Stimulated activated CD4-positive, alpha-beta T cell treated with anti-CD3 and anti-CD28 coated beads, Interleukin-12 subunit alpha, Interleukin-12 subunit beta, amount 100 ng/mL, for 48 hours (primary cell): ENCODE results near the gene PRKG2.

Experiments used
- DNase-seq, 3 donors: peaks; one replicate each; pipeline ENCODE4 v3.0.0-alpha.2; 2020; ENCODE audit warnings: low read depth in 2 of 3, low spot score in 1 of 3

PRKG2 gene

DNA sequence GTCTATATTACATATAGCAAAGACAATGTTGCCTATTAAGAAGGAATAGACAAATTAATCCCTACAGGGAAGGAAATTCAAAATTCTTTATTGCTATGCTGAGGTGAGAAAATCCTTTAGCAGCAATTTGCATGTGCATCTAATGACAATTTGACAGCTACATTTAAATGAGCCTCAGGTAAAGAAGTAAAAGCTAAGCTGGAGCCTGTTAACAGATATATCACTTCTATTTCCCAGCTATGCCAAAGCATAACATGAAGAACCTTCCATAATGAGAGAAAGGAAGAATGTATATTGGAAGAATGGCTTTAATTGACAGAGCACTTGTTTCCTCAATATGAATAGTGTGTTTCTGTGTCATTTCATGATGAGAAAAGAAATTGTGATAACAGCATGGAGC is 112.9 kb downstream of the PRKG2 start:
- no peak for DNase-seq

DNA sequence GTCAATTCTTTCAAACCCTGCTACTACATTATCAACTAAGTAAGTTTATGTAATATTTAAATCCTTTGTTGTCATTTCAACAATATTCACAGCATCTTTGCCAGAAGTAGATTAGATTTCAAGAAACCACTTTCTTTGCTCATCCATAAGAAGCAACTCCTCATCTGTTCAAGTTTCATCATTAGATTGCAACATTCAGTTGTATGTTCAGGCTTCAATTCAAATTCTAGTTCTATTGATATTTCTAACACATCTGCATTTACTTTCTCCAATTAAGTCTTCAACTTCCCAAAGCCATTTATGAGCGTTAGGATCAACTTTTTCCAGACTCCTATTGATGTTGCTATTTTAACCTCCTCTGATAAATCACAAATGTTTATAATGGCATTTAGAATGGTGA is 118.5 kb downstream of the PRKG2 start:
- DNase-seq, result no peak

DNA sequence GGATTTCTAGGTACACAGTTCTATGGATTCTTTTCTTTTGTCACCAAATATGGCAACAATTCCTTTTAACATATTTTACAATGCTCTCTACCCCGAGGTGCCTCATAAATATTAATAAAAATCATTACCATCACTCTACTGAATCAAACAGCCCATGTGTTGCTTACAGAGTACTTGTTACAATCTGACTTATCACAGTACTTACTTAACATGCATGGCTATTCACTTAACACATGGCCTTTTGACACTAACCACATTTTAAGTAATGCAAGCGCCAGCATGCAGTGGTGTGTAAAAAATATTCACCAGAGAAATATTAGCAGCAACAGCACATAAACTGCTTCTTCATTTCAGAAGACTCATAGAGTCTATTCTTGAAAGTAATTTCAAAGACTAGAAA is 119.6 kb downstream of the PRKG2 start:
- no peak for DNase-seq

DNA sequence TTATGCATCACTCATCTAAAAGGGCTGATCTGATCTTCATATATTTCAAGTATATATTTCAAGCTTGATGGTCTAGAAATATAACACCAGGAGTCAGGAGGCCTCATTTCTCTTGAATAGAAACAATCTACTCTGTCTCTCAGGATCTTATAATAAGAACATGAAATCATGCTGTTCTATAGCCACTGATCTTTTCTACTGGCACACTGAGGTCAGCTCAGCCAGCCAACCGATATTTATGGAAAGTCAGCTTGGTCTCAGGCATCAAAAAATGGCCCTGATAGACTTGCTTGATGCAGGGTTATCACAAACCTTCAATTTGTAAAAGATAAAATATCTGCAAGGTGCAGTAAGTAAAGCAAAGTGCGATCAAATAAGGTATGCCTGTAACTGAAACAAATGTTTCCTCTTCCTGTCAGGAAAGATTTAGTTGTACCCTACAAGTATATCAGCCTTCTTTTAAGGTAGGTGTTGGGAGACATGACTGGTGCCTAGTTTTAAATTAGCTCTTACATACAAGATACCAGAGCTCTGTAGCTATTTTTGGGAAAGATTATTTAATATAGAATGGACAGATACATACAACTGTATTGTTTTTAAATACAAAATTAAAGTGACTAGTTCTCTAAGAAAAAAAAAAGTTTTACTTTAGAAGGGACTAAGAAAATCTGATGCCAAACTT is 121.2 kb downstream of the PRKG2 start:
- no peak for DNase-seq

DNA sequence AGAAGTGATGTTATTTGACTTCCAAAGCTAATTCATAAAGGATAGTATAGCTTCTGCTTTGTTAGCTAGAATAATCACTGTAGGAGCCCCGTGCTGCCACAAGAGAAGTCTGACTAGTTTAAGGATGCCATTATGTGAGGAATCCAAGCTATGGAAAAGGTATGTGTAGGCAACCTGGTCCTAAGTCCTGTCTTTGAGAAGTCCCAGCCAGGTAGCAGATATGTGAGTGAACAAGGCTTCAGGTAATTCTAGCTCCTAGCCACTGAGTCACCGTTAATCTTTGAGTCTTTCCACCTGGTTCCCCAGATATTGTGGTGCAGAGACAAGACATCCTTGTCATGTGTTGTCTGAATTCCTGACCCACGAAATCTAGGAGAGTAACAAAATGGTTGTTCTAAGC is 129.0 kb downstream of the PRKG2 start:
- DNase-seq, result no peak

DNA sequence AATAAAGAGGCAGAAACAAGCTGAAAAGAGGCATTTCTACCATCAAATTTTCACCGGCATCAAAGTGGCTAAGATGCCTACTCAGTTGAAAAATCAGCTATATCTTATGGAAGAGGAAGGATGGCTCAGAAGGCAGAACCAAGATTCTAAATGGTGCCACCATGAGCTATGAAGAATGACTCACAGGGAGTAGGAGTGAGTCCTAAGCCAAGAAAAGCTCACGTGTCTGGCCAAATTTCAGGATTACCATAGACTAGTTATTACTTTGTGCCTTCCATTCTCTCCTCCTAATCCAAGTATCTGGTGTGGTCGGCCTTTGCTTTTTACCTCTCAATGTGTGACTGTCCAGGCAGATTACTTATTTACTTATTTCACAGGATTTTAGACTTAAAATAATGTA is 129.7 kb downstream of the PRKG2 start:
- no peak for DNase-seq

DNA sequence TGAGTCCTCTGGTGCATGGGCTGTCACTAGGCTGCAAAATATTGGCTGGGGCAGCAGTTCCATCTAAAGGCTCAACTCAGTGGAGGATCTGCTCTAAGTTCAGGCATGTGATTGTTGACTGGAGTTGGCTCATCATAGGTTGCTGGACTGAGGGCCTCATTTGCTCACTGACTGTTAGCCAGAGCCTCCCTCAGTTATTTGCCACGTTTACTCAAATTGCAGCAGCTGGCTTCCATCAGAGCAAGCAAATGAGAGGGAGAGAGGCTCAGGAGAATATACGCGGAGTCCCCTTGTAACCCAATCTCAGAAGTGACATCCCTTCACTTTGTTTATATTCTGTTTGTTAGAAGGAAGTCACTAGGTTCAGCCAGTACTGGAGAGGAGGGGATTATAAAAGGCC is 130.4 kb downstream of the PRKG2 start:
- DNase-seq, result no peak

DNA sequence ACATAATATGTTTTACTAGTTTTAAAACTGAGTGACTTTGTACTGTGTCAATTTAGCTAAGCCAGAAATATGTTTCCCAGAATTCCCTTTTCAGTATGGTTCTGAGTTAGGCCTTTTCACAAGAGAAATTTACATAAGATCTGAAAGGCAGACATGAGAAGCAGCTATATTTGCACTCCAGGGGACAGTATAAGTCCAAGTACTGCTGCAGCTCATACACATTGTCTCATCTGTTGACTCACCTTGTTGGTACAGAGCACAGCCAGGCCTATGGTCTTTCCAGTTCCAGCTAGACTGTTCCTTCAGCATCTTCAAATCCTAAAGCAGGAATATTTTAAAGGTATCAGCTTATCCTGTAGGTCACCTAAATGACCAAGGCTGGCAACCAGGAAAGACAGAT is 131.0 kb downstream of the PRKG2 start:
- DNase-seq, result no peak

DNA sequence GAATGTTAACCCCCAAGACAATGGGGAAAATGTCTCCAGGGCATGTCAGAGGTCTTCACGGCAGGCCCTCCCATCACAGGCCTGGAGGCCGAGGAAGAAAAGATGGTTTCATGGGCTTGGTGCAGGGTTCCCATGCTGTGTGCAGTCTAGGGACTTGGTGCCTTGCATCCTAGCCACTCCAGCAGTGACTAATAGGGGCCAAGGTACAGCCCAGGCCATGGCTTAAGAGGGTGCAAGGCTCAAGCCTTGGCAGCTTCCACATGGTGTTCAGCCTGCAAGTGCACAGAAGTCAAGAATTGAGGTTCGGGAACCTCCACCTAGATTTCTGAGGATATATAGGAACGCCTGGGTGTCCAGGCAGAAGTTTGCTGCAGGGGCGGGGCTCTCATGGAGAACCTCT is 133.9 kb downstream of the PRKG2 start:
- DNase-seq, result no peak

DNA sequence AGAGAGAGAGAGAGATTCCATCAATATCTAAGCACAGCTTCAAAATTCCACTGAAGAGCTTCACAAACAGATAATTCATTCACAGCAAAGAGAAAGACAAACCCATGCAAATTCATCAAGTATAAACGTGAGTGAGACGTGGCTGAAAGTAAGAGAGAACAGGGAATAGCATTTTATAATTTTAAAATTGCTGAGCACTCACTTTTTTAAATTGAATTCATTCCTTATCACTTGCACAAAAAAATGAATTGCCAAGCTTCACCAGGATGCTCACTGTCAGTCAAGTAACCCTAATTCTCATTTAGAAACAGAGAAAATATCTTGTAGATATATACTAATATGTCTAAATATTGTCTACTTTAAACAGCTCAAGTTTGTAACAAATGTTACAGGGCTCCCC is 144.0 kb downstream of the PRKG2 start:
- no peak for DNase-seq

DNA sequence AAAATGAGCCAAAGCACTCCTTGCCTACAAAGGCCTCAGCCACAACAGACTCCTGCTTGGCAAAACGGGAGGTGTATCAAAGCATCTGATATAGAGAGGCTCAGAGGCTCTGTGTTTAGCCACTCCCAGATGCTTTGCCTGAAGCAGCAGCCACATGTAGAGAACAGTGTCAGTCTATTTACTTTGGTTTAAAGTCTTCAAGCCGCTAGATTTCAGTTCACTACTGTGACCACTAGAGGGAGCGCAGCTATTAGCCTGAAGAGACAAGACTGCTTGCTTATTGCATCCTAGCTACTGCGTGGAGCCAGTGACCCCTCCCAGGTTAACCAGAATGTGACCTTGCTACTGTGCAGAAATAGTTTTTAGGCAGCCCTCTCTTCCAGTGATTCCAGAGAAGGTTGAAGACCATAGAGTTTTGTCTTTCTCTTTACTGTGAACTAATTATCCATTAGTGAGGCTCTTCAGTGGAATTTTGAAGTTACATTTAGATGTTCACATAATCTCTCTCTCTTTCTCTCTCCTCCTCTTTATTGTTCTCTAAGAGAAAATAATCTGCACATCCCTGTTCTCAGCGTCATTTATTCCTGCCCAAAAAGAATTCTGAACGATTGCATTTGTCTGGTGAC is 145.2 kb downstream of the PRKG2 start:
- peak; percentile 25 to 62 (median 26) for DNase-seq

DNA sequence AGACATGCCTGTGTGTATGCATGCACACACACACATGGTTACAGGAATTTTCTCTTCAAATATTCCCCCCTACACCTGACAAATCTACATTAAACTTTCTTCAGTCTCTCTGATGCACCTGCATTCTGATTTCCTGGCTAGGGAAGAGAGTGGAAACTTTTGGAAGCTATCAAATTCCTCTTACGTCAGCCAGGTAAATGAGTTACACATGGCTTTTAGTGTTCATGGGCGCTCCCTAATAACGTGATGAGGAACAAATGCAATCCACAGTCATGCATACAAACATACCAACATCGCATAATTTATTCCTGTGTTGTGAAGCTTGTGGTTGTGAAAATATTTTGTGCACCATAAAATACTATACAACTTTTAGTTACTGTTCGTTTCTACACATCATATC is 149.6 kb downstream of the PRKG2 start:
- no peak for DNase-seq

DNA sequence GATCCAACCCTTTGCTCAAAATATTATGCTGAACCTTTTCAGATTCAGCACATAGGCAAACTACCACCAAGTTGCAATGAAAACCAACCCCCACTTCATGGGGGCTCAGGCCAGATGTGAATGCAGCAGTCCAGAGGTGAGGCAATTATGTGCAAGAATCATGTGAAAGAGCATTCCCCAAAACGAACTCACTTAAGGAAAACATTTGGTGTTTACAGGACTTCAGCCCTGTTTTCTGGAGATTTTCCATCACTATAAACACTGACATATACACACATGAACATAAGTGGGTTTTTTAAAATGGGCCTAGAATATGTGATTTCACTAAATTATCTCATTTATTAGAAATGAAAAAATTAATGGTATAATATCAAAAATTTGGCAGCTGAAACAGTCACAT is 153.0 kb downstream of the PRKG2 start:
- DNase-seq, result no peak

DNA sequence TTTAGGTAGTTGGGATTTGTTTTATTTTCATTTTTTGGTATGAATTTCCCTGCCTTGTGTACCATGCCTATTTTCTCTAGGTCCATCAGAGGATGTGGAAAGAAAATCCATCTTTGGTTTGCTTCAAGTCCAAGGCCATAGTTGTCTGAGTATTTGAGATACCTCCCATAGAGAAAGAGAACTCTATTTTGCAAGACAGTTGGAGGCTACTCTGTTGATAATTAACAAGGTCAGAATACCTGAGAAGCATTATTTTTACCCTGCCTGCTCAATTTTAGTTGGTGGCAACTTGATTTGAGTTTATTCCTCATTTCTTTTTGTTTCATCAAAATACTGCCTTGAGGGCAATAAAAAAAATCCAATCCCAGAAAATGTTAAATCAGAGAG is 153.7 kb downstream of the PRKG2 start:
- DNase-seq, result no peak

DNA sequence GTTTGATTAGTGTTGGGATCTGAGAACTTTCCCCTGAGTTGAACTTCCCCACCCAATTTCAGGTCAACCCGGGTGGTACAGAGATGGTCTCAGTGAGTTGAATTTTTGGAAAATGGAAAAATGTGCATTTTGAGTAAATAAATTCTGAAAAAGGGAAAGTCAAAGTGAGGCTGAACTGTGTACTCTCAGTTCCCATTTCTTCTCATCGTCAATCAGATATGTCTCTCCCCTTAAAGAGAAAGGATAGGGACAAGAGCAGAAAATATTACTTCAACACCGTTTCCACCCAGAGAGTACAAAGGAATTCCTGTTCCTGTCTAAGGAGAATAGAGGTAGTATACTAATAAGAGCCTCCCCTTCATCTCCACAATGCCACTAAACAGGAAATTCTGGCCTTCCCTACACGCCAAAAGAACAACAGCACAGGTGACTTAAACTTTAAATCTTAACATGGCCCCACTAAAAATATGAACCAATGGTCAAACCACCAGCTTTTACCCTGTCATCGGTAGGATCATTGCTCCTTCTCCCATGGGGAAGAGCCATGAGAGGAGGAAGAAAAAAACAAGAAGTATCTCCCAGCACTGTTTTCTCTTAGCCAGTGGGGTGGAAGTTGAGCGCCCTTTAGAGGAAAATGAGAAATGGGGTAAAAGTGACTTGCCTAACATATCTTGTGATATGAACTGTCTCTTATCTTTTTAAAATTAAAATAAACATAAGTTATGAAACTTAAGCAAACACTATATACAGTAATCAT is 154.3 kb downstream of the PRKG2 start:
- no peak for DNase-seq

DNA sequence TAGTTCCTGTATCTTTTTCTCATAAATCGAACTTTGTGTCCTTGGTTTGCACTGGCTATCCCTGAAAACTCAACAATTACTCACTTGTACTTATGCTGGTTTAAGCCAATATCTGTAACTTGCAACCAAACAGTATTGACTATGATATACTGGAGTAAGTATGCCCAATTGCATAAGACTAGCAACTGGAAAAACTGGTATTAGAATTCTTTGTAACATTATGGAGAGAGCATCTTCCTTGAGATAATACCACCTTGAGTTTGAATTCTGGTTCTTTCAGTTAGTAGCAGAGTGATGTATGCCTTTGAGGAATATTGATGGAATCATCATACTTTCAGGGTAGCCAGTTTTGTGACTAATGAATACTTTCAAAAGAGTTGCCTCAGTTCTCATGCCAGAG is 156.4 kb downstream of the PRKG2 start:
- no peak for DNase-seq

DNA sequence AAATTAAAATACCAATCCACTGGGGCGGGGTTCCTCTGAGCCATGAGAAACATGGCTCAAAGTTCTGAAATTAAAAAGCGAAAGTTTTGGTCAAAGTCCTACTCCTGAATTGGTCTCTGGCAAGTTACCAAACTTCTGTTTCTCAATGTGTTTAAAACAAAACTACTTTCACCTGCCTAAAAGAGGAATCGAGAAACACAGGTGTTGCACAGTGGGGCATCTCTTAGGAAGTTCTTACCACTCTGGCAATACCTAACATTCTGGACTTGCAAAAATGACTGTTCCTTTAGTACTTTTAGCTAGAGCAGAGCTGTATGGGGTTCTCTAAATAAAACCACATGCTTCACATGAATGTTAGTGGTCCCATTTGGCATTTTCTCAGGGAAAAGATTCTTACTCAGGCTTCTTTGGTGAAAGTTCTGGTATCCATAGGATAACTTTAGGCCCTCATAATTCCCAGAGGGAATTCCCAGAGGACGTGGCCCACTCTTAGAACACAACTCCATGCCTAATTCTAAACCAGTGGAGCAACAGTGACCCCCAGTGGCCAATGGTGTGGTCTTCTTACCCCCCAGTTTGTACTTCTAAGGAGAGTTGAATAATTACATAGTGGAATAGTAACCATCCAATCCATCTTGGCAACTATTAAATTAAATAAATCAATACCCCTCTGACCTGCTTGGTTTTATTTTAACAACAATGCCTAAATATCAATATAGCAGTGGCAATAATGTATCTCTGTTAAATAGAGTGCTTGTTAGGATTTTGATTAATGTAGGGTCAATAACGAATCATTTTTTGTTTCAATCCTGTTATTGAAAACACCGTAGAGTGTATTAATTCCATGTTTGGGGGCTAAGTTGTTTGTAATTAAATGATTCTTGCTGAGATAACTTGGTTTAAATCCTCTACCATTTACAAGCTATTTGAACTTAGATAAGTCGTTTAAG is 162.6 kb downstream of the PRKG2 start:
- peak in 2 of 3 donors; percentile 19 to 39 for DNase-seq

DNA sequence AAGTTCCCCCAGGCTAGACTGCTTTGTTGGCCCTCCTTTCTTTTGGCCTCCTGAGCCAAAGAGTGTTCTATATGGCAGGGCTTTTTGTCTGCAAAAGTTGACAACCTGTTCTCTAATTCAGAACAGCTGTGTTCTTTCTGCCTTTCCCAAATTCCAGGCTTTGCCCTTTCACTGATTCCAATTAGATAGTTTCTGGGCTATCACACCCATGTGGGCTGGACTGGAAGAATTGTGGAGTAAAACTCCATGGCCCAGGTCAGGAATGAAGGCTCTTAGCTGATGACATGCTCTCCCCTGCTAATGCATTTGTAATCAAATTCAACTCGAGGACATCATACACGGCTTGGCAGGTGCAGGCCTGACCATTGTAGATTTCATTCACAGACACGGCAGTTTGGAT is 165.1 kb downstream of the PRKG2 start:
- DNase-seq, result no peak

DNA sequence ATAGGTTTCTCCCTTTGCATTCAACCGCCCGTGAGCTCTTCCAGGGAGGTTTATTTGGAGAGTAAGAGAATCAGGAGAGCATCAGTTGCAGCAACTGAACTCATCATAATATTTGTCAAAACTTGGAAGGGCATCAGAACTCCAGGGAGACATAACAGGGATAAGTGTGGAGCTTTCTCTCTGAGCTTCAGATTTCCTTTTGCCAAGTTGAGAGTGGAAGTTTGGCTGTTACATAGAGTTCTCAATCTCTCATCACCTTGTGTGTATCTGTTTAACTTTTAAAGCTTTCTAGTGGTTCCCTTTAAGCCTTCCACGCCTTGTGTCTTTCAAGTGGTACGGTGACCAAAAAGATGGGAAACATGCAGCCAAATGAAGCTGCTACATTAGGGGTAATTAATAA is 165.7 kb downstream of the PRKG2 start:
- no peak for DNase-seq

DNA sequence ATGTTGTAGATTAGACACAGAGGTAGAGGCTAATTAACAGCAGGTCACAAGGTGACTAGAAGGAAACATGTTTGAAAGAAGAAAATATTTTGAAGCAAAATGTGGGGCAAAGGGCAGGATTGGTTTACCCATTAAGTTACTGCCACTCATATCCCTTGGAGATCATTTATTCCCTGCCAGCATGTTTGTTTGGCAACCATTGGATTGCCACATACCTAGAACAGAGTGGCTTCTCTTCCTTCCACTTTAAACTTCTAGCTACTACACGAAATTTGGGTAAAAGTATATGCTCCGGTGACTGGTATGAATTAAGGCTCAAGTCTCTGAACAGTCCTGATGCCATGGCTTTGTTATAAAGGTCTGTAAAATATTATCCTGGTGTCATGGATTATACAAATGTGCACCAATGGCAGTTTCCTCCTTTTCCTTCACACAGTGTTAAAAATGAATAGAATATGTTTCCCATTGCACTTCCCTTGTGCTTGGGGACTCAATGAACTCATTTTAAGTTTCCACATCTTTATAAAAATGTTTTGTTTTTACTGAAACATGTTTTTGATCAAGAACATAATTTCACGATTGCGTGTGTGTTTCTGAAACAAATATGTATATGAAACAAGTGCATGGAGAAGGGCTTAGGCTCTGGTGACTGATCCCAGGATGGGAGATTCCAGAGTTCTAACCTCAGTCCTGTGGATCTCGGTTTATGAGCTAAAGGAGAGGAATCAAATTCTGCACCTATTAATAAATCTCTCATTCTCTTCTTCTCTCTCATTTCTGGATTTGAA is 172.2 kb downstream of the PRKG2 start:
- DNase-seq, result no peak
